ENCODE results near the gene ZNF385B.

ZNF385B gene

GRCh38 chr2:179692610-179693009, 168.8 kb downstream of the ZNF385B start:
- no peak overlapping the region for H3K9ac ChIP-seq (ENCODE audit: low read depth, low read length)
- no peaks in the 10 kb centered on the region for H3K9me3 ChIP-seq (ENCODE audit: insufficient read depth, low read depth, low read length)
- no peaks in the 10 kb centered on the region for H3K4me1 ChIP-seq (ENCODE audit: insufficient read depth, low read length)
- H3K27me3 ChIP-seq (ENCODE audit: insufficient read depth, low read length) = no peaks in the 10 kb centered on the region
- H3K27ac ChIP-seq (ENCODE audit: low read length) = no peak overlapping the region
- H3K4me3 ChIP-seq (ENCODE audit: low read length) = no peak overlapping the region
- H3K36me3 ChIP-seq (ENCODE audit: insufficient read depth, low read depth, low read length) = no peaks in the 10 kb centered on the region

GRCh38 chr2:179692043-179692442, 169.4 kb downstream of the ZNF385B start:
- H3K27me3 ChIP-seq (ENCODE audit: insufficient read depth, low read length) = no peaks in the 10 kb centered on the region
- no peak overlapping the region for H3K4me3 ChIP-seq (ENCODE audit: low read length)
- H3K9me3 ChIP-seq (ENCODE audit: insufficient read depth, low read depth, low read length) = no peaks in the 10 kb centered on the region
- H3K36me3 ChIP-seq (ENCODE audit: insufficient read depth, low read depth, low read length) = no peaks in the 10 kb centered on the region
- no peak overlapping the region for H3K9ac ChIP-seq (ENCODE audit: low read depth, low read length)
- no peaks in the 10 kb centered on the region for H3K4me1 ChIP-seq (ENCODE audit: insufficient read depth, low read length)
- no peak overlapping the region for H3K27ac ChIP-seq (ENCODE audit: low read length)

GRCh38 chr2:179691235-179691634, 170.2 kb downstream of the ZNF385B start:
- Histone ChIP-seq H3K9ac (ENCODE audit: low read depth, low read length) (no peak overlapping the region), H3K36me3 (ENCODE audit: insufficient read depth, low read depth, low read length) (no peaks in the 10 kb centered on the region), H3K27me3 (ENCODE audit: insufficient read depth, low read length) (no peaks in the 10 kb centered on the region), H3K27ac (ENCODE audit: low read length) (no peak overlapping the region), H3K4me3 (ENCODE audit: low read length) (no peak overlapping the region), H3K4me1 (ENCODE audit: insufficient read depth, low read length) (no peaks in the 10 kb centered on the region), H3K9me3 (ENCODE audit: insufficient read depth, low read depth, low read length) (no peaks in the 10 kb centered on the region)

DNA sequence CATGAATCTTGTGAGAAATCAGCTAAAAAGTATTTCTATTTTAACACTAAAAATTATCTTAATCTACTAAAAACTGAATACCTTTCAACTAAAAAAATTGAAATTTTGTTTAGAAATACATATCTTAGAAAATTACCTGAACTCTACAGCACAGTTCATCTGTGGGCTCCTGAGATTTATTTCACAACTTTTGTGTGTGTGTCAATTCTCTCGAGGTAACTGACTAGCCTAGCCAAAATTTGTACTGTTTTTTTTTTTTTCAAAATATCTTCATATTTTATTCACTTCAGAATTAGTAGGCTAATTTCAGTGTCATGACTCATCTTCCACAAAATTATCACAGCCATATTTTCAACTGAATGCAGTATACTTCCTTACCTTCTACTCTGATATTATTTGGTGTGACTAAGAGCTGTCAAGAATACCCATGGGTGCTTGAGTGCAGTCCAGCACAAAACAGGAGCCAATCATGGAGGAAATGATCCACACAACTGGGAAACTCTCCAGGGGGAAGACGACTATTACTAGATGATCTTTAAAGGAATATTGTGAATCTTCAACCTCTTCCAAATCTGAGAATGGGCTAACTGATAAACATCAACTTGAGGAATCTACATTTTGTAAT, 174.6 kb downstream of the ZNF385B start:
- Histone ChIP-seq H3K27me3 (ENCODE audit: insufficient read depth, low read length) (no peaks in the 10 kb centered on the region), H3K36me3 (ENCODE audit: insufficient read depth, low read depth, low read length) (no peaks in the 10 kb centered on the region), H3K4me3 (ENCODE audit: low read length) (no peak overlapping the region), H3K9ac (ENCODE audit: low read depth, low read length) (no peak overlapping the region), H3K4me1 (ENCODE audit: insufficient read depth, low read length) (no peaks in the 10 kb centered on the region), H3K9me3 (ENCODE audit: insufficient read depth, low read depth, low read length) (no peaks in the 10 kb centered on the region), H3K27ac (ENCODE audit: low read length) (no peak overlapping the region)

- Histone ChIP-seq H3K9ac (ENCODE audit: low read depth, low read length) (no peak overlapping the region), H3K4me3 (ENCODE audit: low read length) (no peak overlapping the region), H3K27me3 (ENCODE audit: insufficient read depth, low read length) (no peaks in the 10 kb centered on the region), H3K36me3 (ENCODE audit: insufficient read depth, low read depth, low read length) (no peaks in the 10 kb centered on the region), H3K4me1 (ENCODE audit: insufficient read depth, low read length) (no peaks in the 10 kb centered on the region), H3K27ac (ENCODE audit: low read length) (no peak overlapping the region), H3K9me3 (ENCODE audit: insufficient read depth, low read depth, low read length) (no peaks in the 10 kb centered on the region)
Measured at GRCh38 chr2:179686069-179686468, 175.3 kb downstream of the ZNF385B start.

GRCh38 chr2:179685146-179685545, 176.3 kb downstream of the ZNF385B start:
- Histone ChIP-seq H3K27ac (ENCODE audit: low read length) (no peak overlapping the region), H3K9ac (ENCODE audit: low read depth, low read length) (no peak overlapping the region), H3K4me1 (ENCODE audit: insufficient read depth, low read length) (no peaks in the 10 kb centered on the region), H3K36me3 (ENCODE audit: insufficient read depth, low read depth, low read length) (no peaks in the 10 kb centered on the region), H3K27me3 (ENCODE audit: insufficient read depth, low read length) (no peaks in the 10 kb centered on the region), H3K4me3 (ENCODE audit: low read length) (no peak overlapping the region), H3K9me3 (ENCODE audit: insufficient read depth, low read depth, low read length) (no peaks in the 10 kb centered on the region)

DNA sequence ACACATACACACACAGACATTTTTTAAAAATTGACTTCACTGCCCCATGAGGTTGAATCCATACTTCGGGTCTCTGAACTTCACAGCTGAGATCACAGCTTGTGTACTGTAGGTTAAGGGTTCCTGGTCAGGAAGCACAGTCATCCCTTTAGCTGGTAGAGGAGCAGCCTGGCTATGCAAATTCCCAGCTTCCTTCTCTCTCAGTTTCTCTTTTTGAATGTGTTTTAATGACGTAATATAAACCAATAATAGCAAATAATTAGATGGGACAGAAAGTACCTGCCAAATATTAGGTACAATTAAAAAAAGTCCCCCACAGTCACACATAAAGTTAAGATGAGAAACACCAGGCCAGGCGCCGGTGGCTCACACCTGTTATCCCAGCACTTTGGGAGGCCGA, 178.7 kb downstream of the ZNF385B start:
- Histone ChIP-seq H3K4me1 (ENCODE audit: insufficient read depth, low read length) (no peaks in the 10 kb centered on the region), H3K9me3 (ENCODE audit: insufficient read depth, low read depth, low read length) (no peaks in the 10 kb centered on the region), H3K27me3 (ENCODE audit: insufficient read depth, low read length) (no peaks in the 10 kb centered on the region), H3K4me3 (ENCODE audit: low read length) (no peak overlapping the region), H3K9ac (ENCODE audit: low read depth, low read length) (no peak overlapping the region), H3K27ac (ENCODE audit: low read length) (no peak overlapping the region), H3K36me3 (ENCODE audit: insufficient read depth, low read depth, low read length) (no peaks in the 10 kb centered on the region)

DNA sequence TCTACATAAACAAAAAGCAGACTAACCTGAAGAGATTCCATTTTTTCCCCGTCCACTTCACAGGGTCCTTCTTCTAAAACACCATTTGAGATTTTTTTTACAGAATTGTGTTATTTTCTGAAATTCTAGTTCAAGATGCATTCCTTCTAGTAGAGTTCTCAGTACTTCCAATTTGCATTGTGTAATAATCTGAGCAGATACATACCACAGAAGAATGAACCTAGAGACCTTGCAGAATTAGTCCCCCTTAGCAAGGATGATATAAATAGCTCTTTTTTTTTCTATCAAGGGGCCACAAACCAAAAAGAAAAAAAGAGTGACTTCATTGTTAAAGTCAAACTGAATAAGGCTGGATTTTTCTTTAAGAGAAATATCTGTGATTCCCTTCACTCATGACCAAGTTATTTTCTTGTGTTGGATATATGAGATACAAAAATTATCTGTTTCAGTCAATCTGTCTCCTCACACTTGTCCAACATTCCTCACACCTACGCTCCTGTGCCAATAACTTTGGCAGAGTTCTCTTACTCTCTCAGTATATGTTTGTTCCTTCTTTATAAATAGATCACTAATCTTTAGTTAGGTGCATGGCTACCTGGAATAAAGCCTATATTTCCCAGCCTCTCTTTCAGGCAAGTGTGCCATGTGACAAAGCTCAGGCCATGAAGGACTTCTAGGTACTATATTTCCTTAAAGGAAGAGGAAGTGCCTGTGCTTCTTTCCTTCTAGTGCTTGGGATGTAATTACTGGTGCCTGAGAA, 183.5 kb downstream of the ZNF385B start:
- no peaks in the 10 kb centered on the region for H3K27me3 ChIP-seq (ENCODE audit: insufficient read depth, low read length)
- H3K4me1 ChIP-seq (ENCODE audit: insufficient read depth, low read length) = no peaks in the 10 kb centered on the region
- H3K4me3 ChIP-seq (ENCODE audit: low read length) = no peak overlapping the region
- no peak overlapping the region for H3K27ac ChIP-seq (ENCODE audit: low read length)
- H3K9ac ChIP-seq (ENCODE audit: low read depth, low read length) = no peak overlapping the region
- H3K36me3 ChIP-seq (ENCODE audit: insufficient read depth, low read depth, low read length) = no peaks in the 10 kb centered on the region
- H3K9me3 ChIP-seq (ENCODE audit: insufficient read depth, low read depth, low read length) = no peaks in the 10 kb centered on the region

DNA sequence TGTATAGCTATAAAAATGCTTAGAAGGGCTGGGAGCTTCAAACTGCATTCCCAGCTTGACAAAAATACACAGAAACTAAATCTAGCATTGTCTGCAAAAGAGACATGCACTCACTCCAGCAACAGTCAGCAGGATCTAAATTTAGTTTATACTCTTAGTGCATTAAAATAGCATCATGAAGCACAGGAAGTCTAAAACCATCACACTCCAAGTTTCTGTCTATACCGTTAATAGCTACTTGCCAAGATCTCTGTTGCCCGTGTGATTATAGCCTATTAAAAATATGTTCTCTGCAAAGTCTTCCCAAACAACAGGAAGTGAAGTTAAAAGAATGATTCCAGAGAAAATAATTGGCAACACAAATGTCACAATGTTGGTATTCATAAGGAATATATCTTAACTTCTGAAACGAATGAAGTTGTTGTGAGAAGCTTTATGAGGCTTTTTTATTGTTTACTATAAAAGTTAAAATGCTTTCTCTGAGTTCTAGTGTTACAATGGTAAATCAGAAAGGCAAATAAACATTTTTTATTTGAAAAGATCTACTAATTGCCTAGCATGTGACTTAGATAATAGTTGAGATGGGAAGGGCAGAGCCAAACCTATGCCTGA, 184.2 kb downstream of the ZNF385B start:
- Histone ChIP-seq H3K27ac (ENCODE audit: low read length) (no peak overlapping the region), H3K9ac (ENCODE audit: low read depth, low read length) (no peak overlapping the region), H3K9me3 (ENCODE audit: insufficient read depth, low read depth, low read length) (no peaks in the 10 kb centered on the region), H3K27me3 (ENCODE audit: insufficient read depth, low read length) (no peaks in the 10 kb centered on the region), H3K4me1 (ENCODE audit: insufficient read depth, low read length) (no peaks in the 10 kb centered on the region), H3K36me3 (ENCODE audit: insufficient read depth, low read depth, low read length) (no peaks in the 10 kb centered on the region), H3K4me3 (ENCODE audit: low read length) (no peak overlapping the region)

DNA sequence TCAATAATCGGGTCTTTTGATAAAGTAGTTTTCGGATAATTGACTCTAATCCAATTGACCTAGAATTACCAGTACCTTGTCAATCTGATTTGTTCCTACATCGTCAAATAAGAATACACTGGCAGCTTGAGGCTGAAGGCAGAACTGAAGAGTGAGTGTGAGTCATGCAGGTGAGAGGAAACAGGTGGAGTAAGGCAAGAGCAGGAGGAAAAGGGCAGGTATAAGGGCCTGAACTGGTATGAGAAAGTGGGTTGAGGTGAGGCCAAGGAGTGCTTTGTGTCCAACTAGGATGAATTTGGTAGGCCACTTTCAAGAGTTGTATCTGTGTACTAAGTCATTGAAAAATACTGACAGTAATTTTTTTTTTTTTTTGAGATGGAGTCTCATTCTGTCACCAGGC, 186.0 kb downstream of the ZNF385B start:
- Histone ChIP-seq H3K27me3 (ENCODE audit: insufficient read depth, low read length) (no peaks in the 10 kb centered on the region), H3K4me3 (ENCODE audit: low read length) (no peak overlapping the region), H3K36me3 (ENCODE audit: insufficient read depth, low read depth, low read length) (no peaks in the 10 kb centered on the region), H3K9ac (ENCODE audit: low read depth, low read length) (no peak overlapping the region), H3K9me3 (ENCODE audit: insufficient read depth, low read depth, low read length) (no peaks in the 10 kb centered on the region), H3K4me1 (ENCODE audit: insufficient read depth, low read length) (no peaks in the 10 kb centered on the region), H3K27ac (ENCODE audit: low read length) (no peak overlapping the region)

- Histone ChIP-seq H3K4me1 (ENCODE audit: insufficient read depth, low read length) (no peaks in the 10 kb centered on the region), H3K36me3 (ENCODE audit: insufficient read depth, low read depth, low read length) (no peaks in the 10 kb centered on the region), H3K9me3 (ENCODE audit: insufficient read depth, low read depth, low read length) (no peaks in the 10 kb centered on the region), H3K27me3 (ENCODE audit: insufficient read depth, low read length) (no peaks in the 10 kb centered on the region), H3K4me3 (ENCODE audit: low read length) (no peak overlapping the region), H3K9ac (ENCODE audit: low read depth, low read length) (no peak overlapping the region), H3K27ac (ENCODE audit: low read length) (no peak overlapping the region)
Measured at GRCh38 chr2:179671043-179671981, 190.1 kb downstream of the ZNF385B start.

Data from iPS-20b (cell line).